Measurements from ENCODE around the gene KCNB1.

KCNB1 gene

DNA sequence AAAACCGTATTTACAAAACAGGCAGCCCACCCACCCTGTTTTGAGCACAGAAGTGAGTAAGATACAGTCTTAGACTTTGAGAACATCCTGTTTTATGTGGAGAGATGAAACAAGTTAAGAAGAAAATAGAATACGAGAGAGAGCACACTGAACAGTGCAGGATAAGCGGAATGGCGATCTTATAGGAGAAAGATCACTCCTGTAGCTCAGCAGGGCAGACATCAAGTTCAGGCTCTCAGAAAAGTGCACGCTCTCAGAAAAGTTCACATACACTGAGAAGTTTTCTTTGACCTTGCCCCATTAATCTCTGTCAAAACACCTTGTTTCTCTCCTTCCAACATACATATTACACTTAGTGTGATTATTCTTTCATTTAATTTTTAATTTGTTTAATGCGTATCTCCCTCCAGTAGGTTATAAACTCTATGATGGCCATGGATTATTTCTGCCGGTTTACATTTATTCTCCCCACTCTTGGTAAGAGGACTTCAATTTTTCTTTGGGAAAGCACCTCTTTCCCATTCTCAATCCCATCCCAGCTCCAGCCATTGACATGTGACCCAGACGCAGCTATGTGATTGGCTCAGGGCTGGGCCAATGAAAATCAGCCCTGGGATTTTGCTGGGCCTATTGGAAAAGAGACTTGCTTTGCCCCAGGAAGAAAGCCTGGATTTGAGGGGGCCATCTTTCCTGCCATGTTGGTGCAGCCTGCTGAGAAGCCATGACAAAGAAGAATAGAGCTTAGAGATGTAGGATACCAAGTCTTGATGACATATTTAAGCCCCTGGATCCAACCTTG, 16.2 kb downstream of the KCNB1 start:
- no peak overlapping the region for H3K9ac ChIP-seq (ENCODE audit: low read length)
- H3K27me3 ChIP-seq (ENCODE audit: low read depth, low read length) = peaks cover 56% of the 10 kb centered on the region
- H3K9me3 ChIP-seq (ENCODE audit: insufficient read depth, low read length) = no peaks in the 10 kb centered on the region
- H4K20me1 ChIP-seq (ENCODE audit: insufficient read depth, low read length) = no peaks in the 10 kb centered on the region
- no peaks in the 10 kb centered on the region for H3K4me1 ChIP-seq (ENCODE audit: low read length)
- H3K79me2 ChIP-seq (ENCODE audit: low read length) = no peaks in the 10 kb centered on the region
- no peak overlapping the region for H3K4me2 ChIP-seq (ENCODE audit: low read length)
- no peak overlapping the region for H3K4me3 ChIP-seq (ENCODE audit: low read length)
- TF ChIP-seq, protein P1, sequence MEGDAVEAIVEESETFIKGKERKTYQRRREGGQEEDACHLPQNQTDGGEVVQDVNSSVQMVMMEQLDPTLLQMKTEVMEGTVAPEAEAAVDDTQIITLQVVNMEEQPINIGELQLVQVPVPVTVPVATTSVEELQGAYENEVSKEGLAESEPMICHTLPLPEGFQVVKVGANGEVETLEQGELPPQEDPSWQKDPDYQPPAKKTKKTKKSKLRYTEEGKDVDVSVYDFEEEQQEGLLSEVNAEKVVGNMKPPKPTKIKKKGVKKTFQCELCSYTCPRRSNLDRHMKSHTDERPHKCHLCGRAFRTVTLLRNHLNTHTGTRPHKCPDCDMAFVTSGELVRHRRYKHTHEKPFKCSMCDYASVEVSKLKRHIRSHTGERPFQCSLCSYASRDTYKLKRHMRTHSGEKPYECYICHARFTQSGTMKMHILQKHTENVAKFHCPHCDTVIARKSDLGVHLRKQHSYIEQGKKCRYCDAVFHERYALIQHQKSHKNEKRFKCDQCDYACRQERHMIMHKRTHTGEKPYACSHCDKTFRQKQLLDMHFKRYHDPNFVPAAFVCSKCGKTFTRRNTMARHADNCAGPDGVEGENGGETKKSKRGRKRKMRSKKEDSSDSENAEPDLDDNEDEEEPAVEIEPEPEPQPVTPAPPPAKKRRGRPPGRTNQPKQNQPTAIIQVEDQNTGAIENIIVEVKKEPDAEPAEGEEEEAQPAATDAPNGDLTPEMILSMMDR (IDR thresholded peaks at IDR 0.05; ENCODE audit: low read depth, low read length) = no peak
- no peak for TF ChIP-seq EZH2phosphoT487 (IDR thresholded peaks at IDR 0.05; ENCODE audit: low read depth)
- H3K27ac ChIP-seq (ENCODE audit: low read length) = no peak overlapping the region
- H3K36me3 ChIP-seq (replicated peaks; ENCODE audit: low read depth, low read length) = no peaks in the 10 kb centered on the region
- no peak overlapping the region for H2AFZ ChIP-seq (ENCODE audit: low read depth, low read length)

DNA sequence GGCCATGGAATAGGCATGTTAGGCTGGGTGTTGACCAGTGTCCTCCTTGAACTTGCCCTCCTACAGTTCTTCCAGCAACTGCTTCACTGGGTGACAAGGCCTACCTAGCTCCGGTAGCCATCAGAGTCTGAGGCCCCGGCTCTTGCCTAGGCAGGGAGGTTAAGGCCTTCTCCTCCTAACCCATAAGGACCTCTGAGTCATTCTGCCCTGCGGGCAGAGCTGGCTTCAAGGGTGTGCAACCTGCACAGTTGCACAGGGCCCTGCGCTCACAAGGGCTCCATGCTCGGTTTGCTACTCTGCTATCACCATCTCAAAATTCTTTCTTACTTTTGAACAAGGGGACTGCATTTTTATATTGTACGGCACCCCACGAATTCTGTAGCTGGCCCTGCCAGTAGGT, 17.9 kb downstream of the KCNB1 start:
- Histone ChIP-seq H3K79me2 (ENCODE audit: low read length) (no peaks in the 10 kb centered on the region), H2AFZ (ENCODE audit: low read depth, low read length) (no peak overlapping the region), H3K4me1 (ENCODE audit: low read length) (no peaks in the 10 kb centered on the region), H3K36me3 (replicated peaks; ENCODE audit: low read depth, low read length) (no peaks in the 10 kb centered on the region), H3K9me3 (ENCODE audit: insufficient read depth, low read length) (no peaks in the 10 kb centered on the region), H3K4me3 (ENCODE audit: low read length) (no peak overlapping the region), H3K4me2 (ENCODE audit: low read length) (no peak overlapping the region), H4K20me1 (ENCODE audit: insufficient read depth, low read length) (no peaks in the 10 kb centered on the region), H3K9ac (ENCODE audit: low read length) (no peak overlapping the region), H3K27ac (ENCODE audit: low read length) (no peak overlapping the region), H3K27me3 (ENCODE audit: low read depth, low read length) (peaks cover 56% of the 10 kb centered on the region)
- TF ChIP-seq, protein P1 (IDR thresholded peaks at IDR 0.05; ENCODE audit: low read depth, low read length) = no peak
- no peak for TF ChIP-seq EZH2phosphoT487 (IDR thresholded peaks at IDR 0.05; ENCODE audit: low read depth)

DNA sequence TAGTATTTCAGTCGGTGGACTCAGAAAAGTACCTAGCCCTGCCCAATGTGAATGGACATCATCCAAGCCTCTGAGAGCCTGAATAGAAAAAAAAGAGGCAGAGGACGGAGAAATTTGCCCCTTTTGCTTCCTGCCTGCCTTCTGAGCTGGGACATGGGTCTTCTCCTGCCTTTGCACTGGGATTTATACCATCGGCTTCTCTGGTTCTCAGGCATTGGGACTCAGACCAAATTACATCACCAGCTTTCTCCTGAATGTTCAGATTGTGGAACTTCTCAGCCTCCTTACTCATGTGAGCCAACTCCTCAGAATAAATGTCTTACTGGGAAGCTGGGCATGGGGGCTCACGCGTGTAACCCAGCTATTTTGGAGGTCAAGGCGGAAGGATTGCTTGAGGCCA, 19.8 kb downstream of the KCNB1 start:
- peaks cover 59% of the 10 kb centered on the region for H3K27me3 ChIP-seq (ENCODE audit: low read depth, low read length)
- no peak overlapping the region for H3K27ac ChIP-seq (ENCODE audit: low read length)
- no peaks in the 10 kb centered on the region for H4K20me1 ChIP-seq (ENCODE audit: insufficient read depth, low read length)
- H3K4me1 ChIP-seq (ENCODE audit: low read length) = no peaks in the 10 kb centered on the region
- H3K4me2 ChIP-seq (ENCODE audit: low read length) = no peak overlapping the region
- TF ChIP-seq, protein P1 (IDR thresholded peaks at IDR 0.05; ENCODE audit: low read depth, low read length) = no peak
- no peak for TF ChIP-seq EZH2phosphoT487 (IDR thresholded peaks at IDR 0.05; ENCODE audit: low read depth)
- no peak overlapping the region for H2AFZ ChIP-seq (ENCODE audit: low read depth, low read length)
- no peaks in the 10 kb centered on the region for H3K9me3 ChIP-seq (ENCODE audit: insufficient read depth, low read length)
- no peaks in the 10 kb centered on the region for H3K36me3 ChIP-seq (replicated peaks; ENCODE audit: low read depth, low read length)
- no peaks in the 10 kb centered on the region for H3K79me2 ChIP-seq (ENCODE audit: low read length)
- no peak overlapping the region for H3K9ac ChIP-seq (ENCODE audit: low read length)
- no peak overlapping the region for H3K4me3 ChIP-seq (ENCODE audit: low read length)

DNA sequence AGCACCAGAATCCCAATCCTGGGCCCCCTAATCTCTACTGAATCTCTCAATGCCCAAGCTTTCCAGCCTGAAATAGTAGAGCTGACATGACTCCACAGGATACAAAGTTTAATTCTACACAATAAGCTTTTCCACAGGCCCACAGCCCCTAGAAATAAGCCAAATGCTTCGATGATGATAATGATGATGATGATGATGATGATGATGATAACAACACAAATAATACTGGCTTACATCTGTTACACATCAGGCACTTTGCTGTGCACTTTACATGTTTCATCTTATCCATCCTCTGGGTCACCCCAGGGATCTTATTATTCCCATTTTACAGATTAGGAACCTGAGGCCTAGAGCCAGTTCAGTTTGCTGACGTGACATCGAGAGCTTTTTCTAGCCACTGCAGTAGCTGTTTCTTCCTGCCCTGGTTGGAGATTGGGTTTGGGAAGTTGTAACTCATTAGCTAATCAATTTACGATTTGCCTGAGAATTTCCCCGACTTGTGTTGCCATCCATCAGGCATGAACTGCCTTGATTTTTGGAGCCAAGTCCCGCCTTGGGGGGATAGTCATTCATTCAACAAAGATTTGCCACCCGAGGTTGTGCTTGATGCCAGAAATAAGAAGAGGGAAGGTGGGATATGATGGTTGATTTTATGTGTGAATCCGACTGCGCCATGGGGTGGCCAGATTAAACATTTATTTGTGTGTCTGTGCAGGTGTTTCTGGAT, 20.4 kb downstream of the KCNB1 start:
- Histone ChIP-seq H3K9me3 (ENCODE audit: insufficient read depth, low read length) (no peaks in the 10 kb centered on the region), H3K27ac (ENCODE audit: low read length) (no peak overlapping the region), H3K36me3 (replicated peaks; ENCODE audit: low read depth, low read length) (no peaks in the 10 kb centered on the region), H4K20me1 (ENCODE audit: insufficient read depth, low read length) (no peaks in the 10 kb centered on the region), H3K27me3 (ENCODE audit: low read depth, low read length) (peaks cover 59% of the 10 kb centered on the region), H3K79me2 (ENCODE audit: low read length) (no peaks in the 10 kb centered on the region), H3K9ac (ENCODE audit: low read length) (no peak overlapping the region), H3K4me2 (ENCODE audit: low read length) (no peak overlapping the region), H3K4me1 (ENCODE audit: low read length) (no peaks in the 10 kb centered on the region), H2AFZ (ENCODE audit: low read depth, low read length) (no peak overlapping the region), H3K4me3 (ENCODE audit: low read length) (no peak overlapping the region)
- TF ChIP-seq EZH2phosphoT487 (IDR thresholded peaks at IDR 0.05; ENCODE audit: low read depth) = no peak
- TF ChIP-seq, protein P1 (IDR thresholded peaks at IDR 0.05; ENCODE audit: low read depth, low read length) = no peak

Data from OCI-LY3 (cell line).